H9 (cell line): ENCODE data around the gene ATP6AP1. TPM values are rescaled to one million over a fixed set of nuclear protein-coding genes. Genes with fewer than 3 reads are reported as not detected.

Experiments used
- DNase-seq: peaks from one replicate; pipeline ENCODE4 v3.0.0-alpha.2; 2017
- H2AFZ ChIP-seq: one replicate; pipeline ENCODE4 v1.6.1; 2013; ENCODE audit warnings: mild to moderate bottlenecking, low read length, control low read depth, moderate library complexity
- H2AK5ac ChIP-seq: 2 replicates; pipeline ENCODE4 v1.6.1; 2013; ENCODE audit warnings: low read length, control low read depth, mixed read lengths; ENCODE audit not compliant: insufficient read length
- H2BK120ac ChIP-seq: one replicate; pipeline ENCODE4 v1.6.1; 2013; ENCODE audit warnings: low read depth, mild to moderate bottlenecking, low read length, control low read depth, inconsistent platforms; ENCODE audit not compliant: poor library complexity, severe bottlenecking
- H2BK12ac ChIP-seq: 2 replicates; pipeline ENCODE4 v1.6.1; 2013; ENCODE audit warnings: low read length, control low read depth, mixed read lengths, low read depth; ENCODE audit not compliant: insufficient read length
- H2BK15ac ChIP-seq: 2 replicates; pipeline ENCODE4 v1.6.1; 2013; ENCODE audit warnings: low read depth, low read length, control low read depth
- H2BK20ac ChIP-seq: one replicate; pipeline ENCODE4 v1.6.1; 2013; ENCODE audit warnings: low read depth, mild to moderate bottlenecking, low read length, control low read depth, inconsistent platforms; ENCODE audit not compliant: poor library complexity, severe bottlenecking
- H2BK5ac ChIP-seq: 2 replicates; pipeline ENCODE4 v1.6.1; 2013; ENCODE audit warnings: low read length, control low read depth, mixed read lengths; ENCODE audit not compliant: insufficient read length
- H3K14ac ChIP-seq: 2 replicates; pipeline ENCODE4 v1.6.1; 2013; ENCODE audit warnings: low read length, control low read depth; ENCODE audit not compliant: insufficient read depth
- H3K18ac ChIP-seq: 2 replicates; pipeline ENCODE4 v1.6.1; 2013; ENCODE audit warnings: low read depth, mild to moderate bottlenecking, mixed read lengths, low read length, control low read depth; ENCODE audit not compliant: insufficient read length
- H3K23ac ChIP-seq: 2 replicates; pipeline ENCODE4 v1.6.1; 2013; ENCODE audit warnings: low read length, control low read depth, mixed read lengths, low read depth; ENCODE audit not compliant: insufficient read length
- H3K23me2 ChIP-seq: 2 replicates; pipeline ENCODE4 v1.6.1; 2013; ENCODE audit warnings: low read depth, mild to moderate bottlenecking, mixed read lengths, low read length, control low read depth; ENCODE audit not compliant: insufficient read length, poor library complexity, severe bottlenecking
- H3K27ac ChIP-seq: 2 replicates; pipeline ENCODE4 v1.5.1; 2013; ENCODE audit warnings: low read length, control low read depth, mixed read lengths, low read depth; ENCODE audit not compliant: insufficient read length
- H3K27me3 ChIP-seq: 2 replicates; pipeline ENCODE4 v1.6.1; 2013; ENCODE audit warnings: low read length, control low read depth, inconsistent platforms; ENCODE audit not compliant: insufficient read depth
- H3K4ac ChIP-seq: 2 replicates; pipeline ENCODE4 v1.6.1; 2013; ENCODE audit warnings: low read depth, mild to moderate bottlenecking, control low read depth, inconsistent platforms, low read length, moderate library complexity
- H3K4me1 ChIP-seq: 2 replicates; pipeline ENCODE4 v1.6.1; 2013; ENCODE audit warnings: low read length, control low read depth, inconsistent platforms; ENCODE audit not compliant: insufficient read depth
- H3K4me2 ChIP-seq: 2 replicates; pipeline ENCODE4 v1.6.1; 2013; ENCODE audit warnings: low read length, control low read depth, mixed read lengths; ENCODE audit not compliant: insufficient read length, insufficient read depth
- H3K56ac ChIP-seq: 2 replicates; pipeline ENCODE4 v1.6.1; 2013; ENCODE audit warnings: low read depth, mild to moderate bottlenecking, mixed read lengths, low read length, control low read depth; ENCODE audit not compliant: insufficient read length
- H3K79me1 ChIP-seq: 2 replicates; pipeline ENCODE4 v1.6.1; 2013; ENCODE audit warnings: low read depth, mild to moderate bottlenecking, moderate library complexity, low read length, control low read depth, inconsistent platforms; ENCODE audit not compliant: insufficient read depth, poor library complexity, severe bottlenecking
- H3K79me2 ChIP-seq: 2 replicates; pipeline ENCODE4 v1.6.1; 2013; ENCODE audit warnings: low read length, control low read depth, inconsistent platforms; ENCODE audit not compliant: insufficient read depth
- H3K9ac ChIP-seq: 2 replicates; pipeline ENCODE4 v1.6.1; 2013; ENCODE audit warnings: low read length, control low read depth, mixed read lengths; ENCODE audit not compliant: insufficient read length; ENCODE audit errors: extremely low read depth
- H3K9me3 ChIP-seq: one replicate; pipeline ENCODE4 v1.6.1; 2013; ENCODE audit warnings: low read depth, low read length, inconsistent platforms; ENCODE audit not compliant: control insufficient read depth
- H3T11ph ChIP-seq: one replicate; pipeline ENCODE4 v1.6.1; 2013; ENCODE audit warnings: mild to moderate bottlenecking, low read length, control low read depth, inconsistent platforms
- H4K20me1 ChIP-seq: one replicate; pipeline ENCODE4 v1.6.1; 2013; ENCODE audit not compliant: control insufficient read depth, insufficient read length, insufficient read depth
- H4K5ac ChIP-seq: 2 replicates; pipeline ENCODE4 v1.6.1; 2013; ENCODE audit warnings: low read depth, mild to moderate bottlenecking, mixed read lengths, low read length, control low read depth; ENCODE audit not compliant: insufficient read length
- H4K8ac ChIP-seq: replicated peaks from 2 replicates; pipeline ENCODE4 v1.6.1; 2013; ENCODE audit warnings: low read length, control low read depth, mixed read lengths, low read depth; ENCODE audit not compliant: insufficient read length
- H4K91ac ChIP-seq: 2 replicates; pipeline ENCODE4 v1.6.1; 2013; ENCODE audit warnings: low read depth, mild to moderate bottlenecking, moderate library complexity, mixed read lengths, low read length, control low read depth; ENCODE audit not compliant: insufficient read length
- H3K27ac Mint-ChIP-seq, 3 experiments: 2 replicates in 2 of 3; 3 replicates in 1 of 3; pipeline ENCODE4 v1.8.0; 2020 to 2021; ENCODE audit warnings: mixed read lengths in 3 of 3, mild to moderate bottlenecking in 1 of 3, moderate library complexity in 1 of 3
- H3K27me3 Mint-ChIP-seq: 2 replicates; pipeline ENCODE4 v1.8.0; 2021; ENCODE audit warnings: low read depth, mild to moderate bottlenecking, moderate library complexity, mixed read lengths
- H3K36me3 Mint-ChIP-seq, 3 experiments: 2 replicates in 2 of 3; 3 replicates in 1 of 3; pipeline ENCODE4 v1.8.0; 2020 to 2021; ENCODE audit warnings: low read depth in 3 of 3, mixed read lengths in 3 of 3; ENCODE audit not compliant: insufficient read depth in 1 of 3
- H3K4me1 Mint-ChIP-seq, 2 experiments: 2 replicates each; pipeline ENCODE4 v1.8.0; 2020; ENCODE audit warnings: mixed read lengths in 2 of 2
- H3K4me3 Mint-ChIP-seq, 2 experiments: 2 replicates in 1 of 2; 3 replicates in 1 of 2; pipeline ENCODE4 v1.8.0; 2020 to 2021; ENCODE audit warnings: mild to moderate bottlenecking in 2 of 2, mixed read lengths in 2 of 2, moderate library complexity in 1 of 2
- H3K9me3 Mint-ChIP-seq, 2 experiments: 2 replicates in 1 of 2; 3 replicates in 1 of 2; pipeline ENCODE4 v1.8.0; 2020; ENCODE audit warnings: mild to moderate bottlenecking in 2 of 2, mixed read lengths in 2 of 2, moderate library complexity in 1 of 2
- CTCF ChIP-seq: fragments of 200-600 bp; sonication (generic); conservative IDR thresholded peaks from 3 replicates; pipeline ENCODE4 v1.8.0; 2021; ENCODE audit warnings: antibody characterized with exemption, mild to moderate bottlenecking
- WGBS: extraction: QIAGEN DNeasy Blood & Tissue Kit; methylation state at CpG from one replicate; pipeline ENCODE4 v1.1.7; 2013; ENCODE audit warnings: missing lambda C conversion rate, low lambda C conversion rate, mixed read lengths; ENCODE audit not compliant: insufficient read length; ENCODE audit errors: extremely low coverage; 5-methylcytosine and 5-hydroxymethylcytosine counted together
- total RNA-seq: library from RNA; stranded (reverse); gene quantifications from 2 replicates; pipeline ENCODE4 v1.2.1, GENCODE V29; 2021

The ATP6AP1 gene
- total RNA-seq, 1 experiment from 2014 or later = 45.6 TPM

- DNase-seq = no peak
- H3K4me2 ChIP-seq = no peak overlapping the region
- no peak overlapping the region for H3K9ac ChIP-seq
- H3K23me2 ChIP-seq = peaks cover 8% of the 10 kb centered on the region
- no peak overlapping the region for H3K4ac ChIP-seq
- Mint-ChIP-seq H3K27ac (no peak overlapping the region), H3K9me3 (peaks cover 51 to 80% of the 10 kb centered on the region in 2 experiments), H3K4me3 (peak overlapping the region in 1 of 2 experiments; percentile 61; a peak in 1 of 5 replicates), H3K27me3 (peaks cover 17% of the 10 kb centered on the region), H3K4me1 (peaks cover 0 to 7% of the 10 kb centered on the region in 2 experiments; a peak in 1 of 4 replicates), H3K36me3 (peaks cover 20 to 32% (median 23%) of the 10 kb centered on the region in 3 experiments)
- H3K27me3 ChIP-seq = no peaks in the 10 kb centered on the region; the same call in 1 of the 2 replicates
- no peaks in the 10 kb centered on the region for H4K20me1 ChIP-seq
- no peak overlapping the region for H2BK15ac ChIP-seq
- no peak overlapping the region for H3K18ac ChIP-seq
- H3K23ac ChIP-seq = no peak overlapping the region
- H3K14ac ChIP-seq = no peak overlapping the region
- H2BK120ac ChIP-seq = no peak overlapping the region
- H3K27ac ChIP-seq = no peak overlapping the region
- no peak for TF ChIP-seq CTCF
- no peaks in the 10 kb centered on the region for H3K4me1 ChIP-seq
- WGBS = no CpG with 5 or more reads among the region's 26 CpGs
- H2BK12ac ChIP-seq = no peak overlapping the region
- no peaks in the 10 kb centered on the region for H3K79me1 ChIP-seq
- no peaks in the 10 kb centered on the region for H3K79me2 ChIP-seq
- H2BK20ac ChIP-seq = no peak overlapping the region
- H4K8ac ChIP-seq = no peak overlapping the region
- no peak overlapping the region for H2BK5ac ChIP-seq
- H4K5ac ChIP-seq = no peak overlapping the region
- peaks cover 22% of the 10 kb centered on the region for H3K9me3 ChIP-seq
- no peak overlapping the region for H4K91ac ChIP-seq
- no peak overlapping the region for H3K56ac ChIP-seq
- no peak overlapping the region for H3T11ph ChIP-seq
- H2AK5ac ChIP-seq = no peak overlapping the region
- H2AFZ ChIP-seq = no peak overlapping the region
Measured at GRCh38 chrX:154460326-154460725, 31.8 kb downstream of the ATP6AP1 start.
